Iris pigment epithelial cell (primary cell): Measurements from ENCODE around the gene PRPF31.

Experiments
- DNase-seq: peaks from one replicate; pipeline ENCODE4 v3.0.0-alpha.2; 2011; ENCODE audit warnings: low read depth

The PRPF31 gene

DNA sequence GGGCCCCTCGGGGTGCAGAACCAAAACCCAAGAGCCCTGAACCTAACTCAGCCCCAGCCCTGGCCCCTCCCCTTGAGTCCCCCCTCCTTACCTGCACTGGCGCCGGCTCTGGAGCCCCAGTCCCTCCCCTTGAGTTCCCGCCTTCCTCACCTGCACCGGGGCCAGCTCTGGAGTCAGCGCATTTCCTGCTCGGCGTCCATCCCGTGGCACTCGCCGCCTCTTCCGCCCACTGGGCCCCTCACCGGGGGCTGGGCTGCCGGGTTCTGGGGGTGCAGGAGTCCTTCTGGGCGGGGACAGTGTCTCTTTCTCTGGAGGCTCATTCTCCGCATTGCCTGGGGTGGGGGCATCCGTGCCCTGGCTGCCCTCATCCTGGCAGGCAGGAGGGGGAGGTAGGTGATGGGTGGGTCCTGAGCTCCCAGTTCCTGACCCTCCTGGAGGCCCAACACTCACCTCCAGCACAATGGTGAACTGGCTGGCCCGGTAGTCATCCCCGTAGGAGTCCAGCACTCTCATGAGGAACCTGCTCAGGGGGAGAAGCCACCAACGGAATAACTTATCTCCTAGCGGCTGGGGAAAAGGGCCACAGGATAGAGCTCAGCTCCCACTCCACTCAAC is 7.6 kb upstream of the PRPF31 start:
- DNase-seq, result no peak

DNA sequence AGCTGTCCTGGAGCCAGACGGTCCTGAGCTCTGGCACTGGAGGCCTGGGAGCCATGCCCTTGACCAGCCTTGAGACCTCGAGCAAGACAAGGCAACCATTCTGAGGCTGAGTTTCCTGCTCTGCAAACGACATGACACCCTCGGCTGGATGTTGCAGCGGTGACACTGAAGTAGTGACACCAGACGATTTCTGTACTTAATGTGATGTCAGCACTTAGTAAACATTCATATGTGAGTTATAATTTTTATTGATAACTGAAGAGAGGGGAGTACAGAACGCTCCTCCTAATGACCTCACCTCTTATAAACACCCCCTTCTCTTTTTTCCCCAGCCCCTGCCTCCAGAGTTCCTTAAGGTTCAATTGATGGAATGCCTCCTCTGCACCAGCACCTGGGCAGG is 7.1 kb upstream of the PRPF31 start:
- DNase-seq, result no peak

DNA sequence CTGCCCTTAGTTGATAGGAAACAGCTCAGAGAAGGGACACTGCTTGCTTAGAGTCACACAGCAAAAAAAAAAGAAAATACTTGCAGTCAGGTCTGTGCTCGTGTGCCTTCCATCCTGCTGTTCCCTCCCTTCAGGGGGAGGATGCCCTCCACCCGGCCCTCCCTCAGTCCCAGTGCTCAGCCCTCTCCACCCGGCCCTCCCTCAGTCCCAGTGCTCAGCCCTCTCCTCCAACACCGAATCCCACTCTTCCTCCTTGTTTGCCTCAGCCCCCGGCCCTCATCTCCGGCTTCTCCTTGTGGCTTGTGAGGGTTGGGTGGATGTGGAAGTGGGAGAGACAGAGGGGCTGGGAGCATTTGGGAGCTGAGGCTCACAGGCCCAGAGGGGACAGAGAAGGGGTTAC is 5.9 kb upstream of the PRPF31 start:
- no peak for DNase-seq

DNA sequence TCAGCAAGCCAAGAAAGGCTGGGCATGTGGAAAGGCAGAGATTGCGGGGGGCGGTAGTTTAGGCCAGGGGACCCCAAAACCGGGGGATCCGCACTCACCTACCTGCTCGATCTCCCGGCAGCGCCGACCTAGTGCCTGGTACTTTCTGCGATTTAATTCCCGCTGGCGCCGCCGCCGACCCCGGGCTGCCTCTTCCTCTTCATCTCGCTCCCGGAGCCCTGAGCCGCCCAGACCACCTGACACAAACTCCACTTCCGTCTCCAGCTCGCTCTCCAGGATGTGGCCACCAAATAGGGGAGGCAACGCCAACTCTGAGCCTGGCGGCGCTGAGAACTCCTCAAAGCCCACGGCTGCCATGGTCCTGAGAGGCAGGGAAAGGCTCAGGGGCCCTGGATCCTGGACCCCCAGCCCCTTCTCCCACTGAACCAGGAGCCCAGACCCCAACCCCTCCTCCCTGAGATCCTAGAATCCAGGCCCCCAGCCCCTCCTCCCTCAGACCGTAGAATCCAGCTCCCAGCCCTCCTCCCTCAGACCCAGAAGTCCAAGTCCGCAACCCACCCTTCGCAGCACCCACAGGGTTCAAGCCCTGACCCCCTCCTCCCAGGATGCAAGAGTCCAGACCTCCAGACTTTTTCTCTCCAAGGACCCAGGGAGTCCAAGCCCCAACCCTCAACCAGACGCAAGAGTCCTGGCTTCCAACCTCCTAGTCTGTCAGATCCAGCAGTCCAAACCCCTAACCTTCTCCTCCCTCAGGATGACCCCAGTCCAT is 1.0 kb upstream of the PRPF31 start:
- DNase-seq, result peak; percentile 58

DNA sequence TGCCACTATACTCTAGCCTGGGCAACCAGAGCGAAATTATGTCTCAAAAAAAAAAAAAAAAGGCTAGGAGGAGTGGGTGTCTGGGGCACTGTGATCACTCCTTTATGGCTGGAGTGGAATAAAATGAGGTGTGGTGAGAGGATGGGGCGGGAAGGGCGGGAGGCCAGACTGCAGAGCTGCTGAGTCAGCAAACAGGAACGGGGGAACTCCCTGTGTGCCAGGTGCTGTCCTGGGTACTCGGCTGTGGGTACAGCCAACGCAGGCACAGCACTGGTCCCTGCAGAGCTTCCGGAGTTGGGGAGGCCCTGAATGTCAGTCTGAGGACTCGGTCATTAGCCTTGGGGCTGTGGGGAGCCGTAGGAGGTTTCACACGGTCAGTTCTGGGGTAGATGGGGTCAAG is 5.7 kb downstream of the PRPF31 start:
- DNase-seq, result no peak

DNA sequence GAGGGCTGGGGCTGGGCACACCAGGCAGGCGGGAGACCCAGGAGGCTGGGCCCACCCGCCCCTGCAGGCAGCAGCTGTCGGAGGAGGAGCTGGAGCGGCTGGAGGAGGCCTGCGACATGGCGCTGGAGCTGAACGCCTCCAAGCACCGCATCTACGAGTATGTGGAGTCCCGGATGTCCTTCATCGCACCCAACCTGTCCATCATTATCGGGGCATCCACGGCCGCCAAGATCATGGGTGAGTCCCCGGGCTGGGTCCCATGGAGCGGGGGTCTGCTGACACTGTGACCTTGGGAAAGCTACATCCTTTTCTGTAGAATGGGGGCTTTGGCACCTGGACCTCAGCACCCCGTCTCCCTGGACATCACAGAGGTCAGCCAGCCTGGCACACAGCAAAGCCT is 8.1 kb downstream of the PRPF31 start:
- no peak for DNase-seq

GRCh38 chr19:54124393-54124792 is 8.8 kb downstream of the PRPF31 start:
- DNase-seq, result no peak

DNA sequence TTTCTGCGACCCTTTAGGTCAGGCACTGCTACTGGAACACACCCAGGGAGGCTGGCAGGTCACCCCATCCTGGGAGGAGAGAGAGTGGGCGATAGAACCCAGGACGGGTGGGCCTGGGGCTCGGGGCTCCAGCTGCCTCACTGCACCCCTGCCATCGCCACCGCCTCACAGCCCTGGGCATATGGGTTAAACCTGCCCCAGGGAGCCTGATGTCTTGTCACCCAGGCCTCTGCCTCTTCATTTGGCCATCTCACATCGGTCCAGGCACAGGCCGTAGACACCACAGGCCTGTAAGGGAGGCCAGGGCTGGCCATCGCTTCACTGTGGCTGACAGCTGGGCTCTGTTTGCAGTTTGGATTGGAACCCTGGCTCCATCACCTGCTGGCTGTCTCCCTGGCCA is 10.2 kb downstream of the PRPF31 start:
- DNase-seq, result no peak

- DNase-seq, result no peak
Measured at GRCh38 chr19:54127688-54128440, 12.3 kb downstream of the PRPF31 start.

DNA sequence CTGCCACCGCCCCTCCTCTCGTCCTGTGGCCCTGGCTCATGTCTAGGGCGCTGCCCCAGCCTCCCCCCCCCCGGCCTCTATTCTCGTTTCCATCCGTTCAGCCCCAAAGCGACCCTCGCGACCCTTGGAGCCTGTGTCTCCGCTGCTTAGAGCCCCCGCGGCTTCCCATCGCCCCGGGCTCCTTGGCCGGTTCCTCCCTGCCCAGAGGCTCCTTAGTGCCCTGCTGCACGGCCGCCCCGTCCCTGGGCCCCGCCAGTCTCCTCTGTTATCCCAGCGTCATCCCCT is 12.8 kb downstream of the PRPF31 start:
- no peak for DNase-seq

GRCh38 chr19:54128796-54129616 is 13.5 kb downstream of the PRPF31 start:
- DNase-seq, result no peak

DNA sequence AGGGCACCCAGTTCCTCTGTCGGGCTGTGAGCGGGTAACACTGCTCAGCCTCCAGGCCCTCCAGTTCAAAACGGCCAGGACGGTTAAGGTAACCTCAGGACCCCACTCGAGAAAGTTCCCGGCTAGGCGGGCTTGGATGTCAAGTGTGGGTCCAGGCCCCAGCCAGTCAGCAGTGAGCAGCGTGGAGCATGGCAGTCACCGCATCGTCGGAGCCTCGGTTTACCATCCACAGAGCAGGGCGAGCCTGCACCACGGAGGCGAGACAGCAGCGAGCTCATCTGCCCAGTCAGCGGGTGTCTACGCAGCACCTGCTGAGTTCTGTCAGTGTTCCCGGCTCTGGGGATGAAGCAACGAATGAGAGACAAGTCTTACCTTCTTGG is 14.1 kb downstream of the PRPF31 start:
- no peak for DNase-seq

DNA sequence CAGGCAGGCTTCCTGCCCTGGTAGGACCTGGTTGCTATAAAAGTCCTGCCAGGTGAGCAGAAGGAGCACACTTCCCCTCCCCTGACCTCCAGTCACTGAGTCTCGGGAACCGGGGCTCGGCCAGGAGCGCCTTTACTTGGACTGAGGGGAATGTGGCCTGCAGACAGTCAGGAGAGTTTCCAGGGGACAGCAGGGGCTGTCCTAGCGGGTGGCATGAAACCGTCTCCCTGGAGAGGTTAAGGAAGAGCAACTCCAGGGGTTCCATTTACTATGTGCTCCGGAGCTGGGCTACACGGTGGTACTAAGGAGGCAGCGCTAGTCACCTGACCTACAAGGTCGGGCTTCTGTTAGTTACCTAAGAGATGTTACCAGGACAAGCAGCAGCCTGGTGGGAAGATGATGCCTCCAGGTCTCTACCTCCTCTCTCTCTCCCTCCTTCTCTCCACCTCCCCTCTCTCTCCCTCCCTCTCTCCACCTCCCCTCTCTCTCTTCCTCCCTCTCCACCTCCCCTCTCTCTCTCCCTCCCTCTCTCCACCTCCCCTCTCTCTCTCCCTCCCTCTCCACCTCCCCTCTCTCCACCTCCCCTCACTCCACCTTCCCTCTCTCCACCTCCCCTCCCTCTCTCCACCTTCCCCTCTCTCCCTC is 17.9 kb downstream of the PRPF31 start:
- DNase-seq, result no peak

DNA sequence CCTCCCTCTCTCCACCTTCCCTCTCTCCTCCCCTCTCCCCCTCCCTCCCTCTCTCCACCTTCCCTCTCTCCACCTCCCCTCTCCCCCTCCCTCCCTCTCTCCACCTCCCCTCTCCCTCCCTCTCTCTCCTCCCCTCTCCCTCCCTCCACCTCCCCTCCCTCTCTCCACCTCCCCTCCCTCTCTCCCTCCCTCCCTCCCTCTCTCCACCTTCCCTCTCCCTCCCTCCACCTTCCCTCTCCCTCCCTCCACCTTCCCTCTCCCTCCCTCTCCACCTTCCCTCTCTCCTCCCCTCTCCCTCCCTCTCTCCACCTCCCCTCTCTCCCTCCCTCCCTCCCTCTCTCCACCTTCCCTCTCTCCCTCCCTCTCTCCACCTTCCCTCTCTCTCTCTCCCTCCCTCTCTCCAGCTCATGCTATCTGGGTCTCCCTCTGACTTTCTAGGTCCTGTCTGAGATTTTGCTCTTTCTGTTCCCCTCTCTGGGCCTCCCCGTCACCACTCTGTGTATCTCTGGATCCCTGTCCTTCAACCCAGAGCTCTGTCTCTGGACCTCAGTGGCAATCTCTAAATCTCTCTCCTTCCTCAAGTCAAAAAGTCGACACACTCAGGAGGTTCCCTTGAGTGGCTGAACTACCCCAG is 18.5 kb downstream of the PRPF31 start:
- DNase-seq, result no peak

DNA sequence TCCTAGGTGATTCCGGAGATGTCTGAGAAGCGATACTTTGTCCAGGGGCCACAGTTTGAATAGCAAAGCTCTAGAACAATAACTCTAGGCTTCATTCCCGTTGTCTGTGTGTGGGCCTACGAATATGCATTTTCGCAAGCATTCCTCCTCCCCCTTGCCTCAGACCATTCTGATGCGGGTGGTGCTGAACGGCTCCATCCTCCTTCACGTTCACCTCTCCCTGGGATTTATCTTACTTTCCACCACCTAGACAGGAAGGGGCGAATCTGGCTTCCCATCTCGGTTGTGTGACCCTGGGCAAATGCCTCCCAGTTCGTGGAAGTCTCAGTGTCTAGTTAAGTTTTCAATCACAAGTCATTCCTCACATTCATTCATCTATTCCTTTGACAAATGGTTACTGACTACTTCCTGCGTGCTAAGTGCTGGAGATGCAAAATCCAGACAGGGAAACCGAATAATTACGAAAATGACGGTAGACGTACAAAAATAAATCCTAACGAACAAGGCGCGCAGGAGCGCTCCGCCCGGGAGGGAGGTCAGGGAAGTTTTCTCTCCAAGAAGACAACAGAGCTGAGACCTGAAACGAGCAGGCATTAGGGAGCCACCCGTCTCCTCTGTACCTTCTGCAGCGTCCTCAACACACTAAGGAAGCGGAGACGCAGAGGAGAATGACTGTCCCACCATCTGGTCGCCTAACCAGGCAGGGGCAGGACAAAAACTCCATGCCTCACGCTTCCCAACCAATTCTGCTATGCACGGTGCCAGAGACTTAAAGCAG is 20.7 kb downstream of the PRPF31 start:
- peak; percentile 34 for DNase-seq

DNA sequence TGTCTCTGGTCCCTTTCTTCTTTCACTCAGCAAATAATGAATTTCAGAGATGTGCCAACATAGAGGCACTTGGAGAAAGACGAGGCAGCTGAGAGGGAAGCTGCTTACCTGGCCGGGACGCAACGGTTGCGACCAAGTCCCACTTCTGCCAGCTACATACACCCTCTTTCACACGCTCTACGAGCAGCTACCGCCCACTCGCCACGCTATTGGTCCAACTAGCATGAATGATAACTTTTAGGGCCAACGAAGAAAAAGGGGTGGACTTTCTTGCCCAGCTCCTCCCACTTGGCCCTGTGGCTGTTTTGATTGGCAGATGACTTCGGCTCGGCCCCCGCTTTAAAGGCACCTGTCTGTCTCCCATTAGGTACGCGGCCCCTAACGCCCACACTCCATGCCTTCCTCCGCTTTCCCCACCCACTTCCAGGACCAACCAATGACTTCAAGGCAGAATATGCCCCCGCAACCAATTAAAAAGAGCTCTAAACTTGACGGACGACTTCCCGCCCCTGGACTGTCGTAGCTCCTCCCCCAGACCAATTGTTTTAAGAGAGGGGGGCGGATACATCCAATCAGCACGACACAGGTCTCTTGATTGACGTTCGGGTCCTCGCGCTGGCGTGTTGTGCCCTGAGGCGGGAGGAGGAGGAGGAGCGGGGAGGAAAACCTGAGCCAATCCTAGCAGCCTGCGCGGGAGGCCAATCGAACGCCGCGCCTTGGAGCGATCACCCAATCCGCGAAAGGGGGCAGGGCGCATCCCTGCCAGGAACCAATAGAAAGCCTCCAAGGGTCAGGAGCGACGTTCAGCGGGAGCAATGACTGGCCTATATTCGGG is 21.5 kb downstream of the PRPF31 start:
- DNase-seq, result peak; percentile 100

DNA sequence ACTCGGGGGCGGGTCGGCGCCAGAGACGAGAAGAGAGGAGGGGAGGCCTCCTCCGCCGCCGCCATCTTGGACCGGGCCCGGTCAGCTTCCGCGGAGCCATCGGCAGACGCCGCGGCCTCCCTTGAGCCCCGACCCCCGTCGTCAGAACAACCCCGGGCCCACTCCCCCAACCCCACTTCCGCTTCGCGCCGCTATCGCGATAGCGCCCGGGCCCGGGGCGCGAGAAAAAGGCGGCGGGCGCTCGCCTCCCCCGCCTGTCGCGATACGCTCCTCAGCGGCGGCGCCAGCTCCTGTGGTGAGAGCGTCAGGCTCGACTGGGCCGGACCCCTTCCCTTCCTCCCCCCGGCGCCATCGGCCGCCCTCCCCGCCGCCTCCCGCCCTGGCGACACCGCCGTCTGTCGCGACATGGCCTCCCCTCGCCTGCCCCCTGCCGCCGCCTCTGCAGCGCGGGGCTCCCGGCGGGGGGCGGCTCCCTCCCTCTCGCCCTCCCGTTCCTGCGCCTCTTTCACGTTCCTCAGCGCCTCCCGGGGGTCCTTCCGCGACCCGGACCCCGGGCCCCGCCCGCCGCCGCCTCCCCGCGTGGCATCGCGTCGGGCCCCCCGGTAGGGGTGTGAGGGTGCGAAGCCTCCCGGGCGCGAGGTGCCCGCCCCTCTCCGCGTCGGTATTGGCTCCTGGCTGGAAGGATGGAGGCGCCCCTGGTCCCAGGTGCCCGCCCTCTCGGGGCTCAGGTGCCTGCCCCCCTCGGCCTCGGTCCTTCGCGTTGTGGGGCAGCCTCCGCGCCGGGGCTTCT is 22.3 kb downstream of the PRPF31 start, which contains the start of gene CNOT3:
Gene CNOT3, plus strand, starts transcription at position 64 of the 790 bp plus-strand sequence. CDS start 5,217 bp downstream, outside the sequence.
- no peak for DNase-seq

GRCh38 chr19:54138489-54139256 is 23.1 kb downstream of the PRPF31 start:
- DNase-seq, result peak; percentile 20
